Transverse colon (tissue), 4 donors: ENCODE results near the gene FBXL13. TPM values are rescaled to one million over a fixed set of nuclear protein-coding genes. Genes with fewer than 3 reads are reported as not detected.

Experiments
- DNase-seq: peaks from one replicate; pipeline ENCODE4 v3.0.0-alpha.2; 2019
- H3K27ac ChIP-seq, 4 donors: fragments of 200-600 bp; sonication (generic); 2 replicates each; pipeline ENCODE4 v1.5.1; 2016 to 2018; ENCODE audit warnings: inconsistent platforms in 4 of 4
- H3K27me3 ChIP-seq: fragments of 200-600 bp; sonication (generic); 2 replicates; pipeline ENCODE4 v1.5.1; 2017; ENCODE audit warnings: inconsistent platforms
- H3K36me3 ChIP-seq, 4 donors: fragments of 200-600 bp; sonication (generic); 2 replicates each; pipeline ENCODE4 v1.5.1; 2017 to 2019; ENCODE audit warnings: inconsistent platforms in 4 of 4
- H3K4me1 ChIP-seq, 4 donors: fragments of 200-600 bp; sonication (generic); 2 replicates each; pipeline ENCODE4 v1.5.1; 2017 to 2020; ENCODE audit warnings: inconsistent platforms in 4 of 4
- H3K4me3 ChIP-seq, 4 donors: fragments of 200-600 bp; sonication (generic); 1 replicate in 1 of 4; 2 replicates in 3 of 4; pipeline versions ENCODE4 v1.5.1 to v1.6.1; 2017 to 2019; ENCODE audit warnings: inconsistent platforms in 4 of 4
- H3K9me3 ChIP-seq, 2 donors: fragments of 200-600 bp; sonication (generic); 2 replicates each; pipeline ENCODE4 v1.5.1; 2017 to 2019; ENCODE audit warnings: inconsistent platforms in 2 of 2
- EP300 ChIP-seq: sonication (generic); formaldehyde crosslinking; IDR thresholded peaks from one replicate; pipeline ENCODE4 v1.6.1; 2017; ENCODE audit warnings: antibody characterized with exemption, low read depth
- POLR2A ChIP-seq: fragments of 450-650 bp; IDR thresholded peaks from one replicate; pipeline ENCODE4 v1.6.1; 2016; ENCODE audit warnings: antibody characterized with exemption, mild to moderate bottlenecking, moderate library complexity
- POLR2AphosphoS5 ChIP-seq, 3 donors: sonication (generic); formaldehyde crosslinking; IDR thresholded peaks; one replicate each; pipeline ENCODE4 v1.6.1; 2016; ENCODE audit warnings: antibody characterized with exemption in 3 of 3
- WGBS, 2 donors: methylation state at CpG; one replicate each; pipeline ENCODE4 v1.1.5; 2018; ENCODE audit warnings: low coverage in 1 of 2; 5-methylcytosine and 5-hydroxymethylcytosine counted together
- in situ Hi-C, 4 donors: fragments of 200-750 bp; cut with MboI; loops; one replicate each; pipeline versions ENCODE4 v1.15.0 to v1.15.1; 2017; ENCODE audit warnings: low sequenced_read_pairs in 3 of 4, low pct_ligation_motif_present in 1 of 4, low pct_unique_long_range_greater_than_20kb in 1 of 4
- intact Hi-C: fragments of 100-400 bp; cut with DNase I; formaldehyde crosslinking; loops from one replicate; pipeline ENCODE4 v1.15.1; 2023; ENCODE audit warnings: low total_unique reads
- total RNA-seq, 4 donors: library from RNA; depleted of rRNA; stranded (reverse); fragments of >200 nt; gene quantifications; one replicate each; pipeline ENCODE4 v1.1.0, GENCODE V29; 2016
- TF ChIP-seq, protein P1 (sequence below), 5 experiments: fragments of 200-600 bp in 3 of 5; fragments of 450-650 bp in 2 of 5; sonication (generic) in 3 of 5; IDR thresholded peaks; 1 replicate in 2 of 5; 2 replicates in 3 of 5; pipeline ENCODE4 v1.5.1; 2016 to 2017; ENCODE audit warnings: antibody characterized with exemption in 5 of 5, inconsistent platforms in 3 of 5, mild to moderate bottlenecking in 2 of 5, moderate library complexity in 1 of 5

The FBXL13 gene
- total RNA-seq, 4 donors from 2014 or later: 0.96 to 6.8 (median 1.9) TPM; not detected in 1

DNA sequence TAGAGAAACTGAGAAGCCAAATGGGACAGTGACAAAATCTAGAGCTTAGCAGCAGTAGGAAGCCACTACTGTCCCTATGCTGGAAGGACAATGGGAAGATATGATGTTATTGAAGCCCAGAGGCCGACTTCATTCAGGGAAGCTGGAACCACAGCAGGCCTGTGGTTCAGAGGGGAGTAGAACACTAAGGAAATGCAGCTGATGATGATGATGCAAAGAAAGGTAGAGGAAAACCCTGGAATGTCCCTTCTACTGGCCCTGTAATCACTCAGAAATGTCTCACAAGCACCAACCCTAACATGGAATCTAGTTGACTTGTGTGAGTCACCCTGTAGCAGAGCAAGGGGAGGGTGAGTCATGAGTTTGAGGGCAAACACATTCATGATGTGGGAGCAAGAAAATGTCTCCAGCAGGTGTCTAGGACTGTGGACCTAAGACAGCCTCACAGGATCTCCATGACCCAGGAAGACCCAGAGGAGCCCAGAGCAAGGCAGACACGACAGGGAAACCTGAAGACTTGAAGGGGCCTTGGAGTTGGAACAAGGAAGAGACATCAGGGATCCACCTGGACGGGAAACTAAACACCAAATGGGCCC lies 198.8 kb downstream of the FBXL13 start:
- in situ Hi-C loops: no loop called here
- H3K9me3 ChIP-seq: no peaks in the 10 kb centered on the region
- DNase-seq: no peak
- WGBS, 2 donors: 82 to 92% methylated on average over 2 to 3 of the region's 3 CpGs
- H3K27me3 ChIP-seq: no peaks in the 10 kb centered on the region
- H3K27ac ChIP-seq: no peak overlapping the region
- TF ChIP-seq, protein P1, sequence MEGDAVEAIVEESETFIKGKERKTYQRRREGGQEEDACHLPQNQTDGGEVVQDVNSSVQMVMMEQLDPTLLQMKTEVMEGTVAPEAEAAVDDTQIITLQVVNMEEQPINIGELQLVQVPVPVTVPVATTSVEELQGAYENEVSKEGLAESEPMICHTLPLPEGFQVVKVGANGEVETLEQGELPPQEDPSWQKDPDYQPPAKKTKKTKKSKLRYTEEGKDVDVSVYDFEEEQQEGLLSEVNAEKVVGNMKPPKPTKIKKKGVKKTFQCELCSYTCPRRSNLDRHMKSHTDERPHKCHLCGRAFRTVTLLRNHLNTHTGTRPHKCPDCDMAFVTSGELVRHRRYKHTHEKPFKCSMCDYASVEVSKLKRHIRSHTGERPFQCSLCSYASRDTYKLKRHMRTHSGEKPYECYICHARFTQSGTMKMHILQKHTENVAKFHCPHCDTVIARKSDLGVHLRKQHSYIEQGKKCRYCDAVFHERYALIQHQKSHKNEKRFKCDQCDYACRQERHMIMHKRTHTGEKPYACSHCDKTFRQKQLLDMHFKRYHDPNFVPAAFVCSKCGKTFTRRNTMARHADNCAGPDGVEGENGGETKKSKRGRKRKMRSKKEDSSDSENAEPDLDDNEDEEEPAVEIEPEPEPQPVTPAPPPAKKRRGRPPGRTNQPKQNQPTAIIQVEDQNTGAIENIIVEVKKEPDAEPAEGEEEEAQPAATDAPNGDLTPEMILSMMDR (IDR thresholded peaks at IDR 0.05): no peak
- TF ChIP-seq EP300: no peak
- TF ChIP-seq POLR2A: no peak
- TF ChIP-seq POLR2AphosphoS5 (IDR thresholded peaks at IDR 0.05): no peak
- intact Hi-C loops: no loop called here
- no peaks in the 10 kb centered on the region for H3K36me3 ChIP-seq
- no peak overlapping the region for H3K4me3 ChIP-seq
- H3K4me1 ChIP-seq: no peaks in the 10 kb centered on the region

DNA sequence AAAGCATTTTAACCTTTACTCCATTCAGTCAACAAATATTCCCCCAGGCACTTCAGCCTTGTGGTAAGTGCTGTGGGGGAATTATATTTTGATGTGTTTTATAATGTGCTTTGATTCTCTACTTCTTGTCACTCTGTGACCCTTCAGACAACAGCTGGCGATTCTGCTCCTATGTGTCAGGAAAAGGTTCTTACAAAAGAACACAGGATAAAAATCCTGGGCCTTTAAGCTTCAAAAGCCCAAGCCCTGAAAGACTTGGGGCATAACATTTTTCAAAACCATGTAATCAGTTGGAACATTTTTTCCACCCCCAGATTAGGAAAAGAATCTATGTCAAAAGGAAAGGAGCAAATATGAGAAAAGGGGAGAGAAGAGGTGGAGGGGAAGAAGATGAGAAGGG lies 199.6 kb downstream of the FBXL13 start:
- Histone ChIP-seq H3K4me1 (no peaks in the 10 kb centered on the region), H3K4me3 (no peak overlapping the region), H3K9me3 (no peaks in the 10 kb centered on the region), H3K36me3 (no peaks in the 10 kb centered on the region), H3K27ac (no peak overlapping the region), H3K27me3 (no peaks in the 10 kb centered on the region)
- TF ChIP-seq EP300: no peak
- TF ChIP-seq, protein P1 (IDR thresholded peaks at IDR 0.05): no peak
- no peak for TF ChIP-seq POLR2A
- TF ChIP-seq POLR2AphosphoS5 (IDR thresholded peaks at IDR 0.05): no peak
- intact Hi-C loops: no loop called here
- in situ Hi-C loops: no loop called here
- DNase-seq: no peak
- WGBS, 2 donors: 91 to 100% methylated on average over 1 of the region's 1 CpG

DNA sequence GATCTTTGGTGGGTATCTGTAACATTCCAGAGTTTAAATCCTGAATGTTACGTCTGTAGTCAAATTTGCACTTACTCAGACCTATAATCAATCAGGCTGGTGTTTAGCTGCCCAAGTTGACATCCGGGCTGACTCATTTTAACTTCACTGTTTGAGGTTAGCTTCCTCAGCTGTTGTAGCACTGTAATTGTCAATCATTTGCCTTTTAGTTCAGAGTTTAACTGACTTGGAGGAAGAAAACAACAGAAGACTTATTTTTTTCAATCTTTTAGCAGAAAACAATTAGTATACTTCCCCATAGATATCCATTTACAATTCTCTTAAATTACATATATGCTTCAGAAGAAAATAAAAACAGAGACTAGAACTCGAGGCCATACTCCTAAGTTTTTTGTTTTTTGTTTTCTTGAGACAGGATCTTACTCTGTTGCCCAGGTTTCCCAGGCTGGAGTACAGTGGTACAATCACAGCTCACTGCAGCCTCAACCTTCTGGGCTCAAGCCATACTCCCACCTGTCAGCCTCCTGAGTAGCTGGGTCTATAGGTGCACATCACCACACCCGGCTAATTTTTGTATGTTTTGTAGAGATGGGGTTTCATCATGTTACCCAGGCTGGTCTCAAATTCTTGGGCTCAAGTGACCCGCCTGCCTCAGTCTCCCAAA lies 200.3 kb downstream of the FBXL13 start:
- in situ Hi-C loops (no loop called here), intact Hi-C loops (no loop called here)
- WGBS, 2 donors: 74 to 81% methylated on average over 4 to 5 of the region's 5 CpGs
- Histone ChIP-seq H3K4me1 (no peaks in the 10 kb centered on the region), H3K4me3 (no peak overlapping the region), H3K9me3 (no peaks in the 10 kb centered on the region), H3K27ac (no peak overlapping the region), H3K27me3 (no peaks in the 10 kb centered on the region), H3K36me3 (no peaks in the 10 kb centered on the region)
- no peak for TF ChIP-seq POLR2A
- no peak for TF ChIP-seq POLR2AphosphoS5 (IDR thresholded peaks at IDR 0.05)
- TF ChIP-seq EP300: no peak
- DNase-seq: no peak

GRCh38 chr7:102873470-102874165 lies 201.0 kb downstream of the FBXL13 start:
- Histone ChIP-seq H3K27me3 (no peaks in the 10 kb centered on the region), H3K9me3 (no peaks in the 10 kb centered on the region), H3K27ac (no peak overlapping the region), H3K4me3 (no peak overlapping the region), H3K36me3 (no peaks in the 10 kb centered on the region), H3K4me1 (no peaks in the 10 kb centered on the region)
- intact Hi-C loops (no loop called here), in situ Hi-C loops (no loop called here)
- WGBS, 2 donors: 93 to 95% methylated on average over 4 of the region's 4 CpGs
- TF ChIP-seq, protein P1 (IDR thresholded peaks at IDR 0.05): no peak
- TF ChIP-seq EP300 (no peak), POLR2AphosphoS5 (IDR thresholded peaks at IDR 0.05) (no peak), POLR2A (no peak)
- DNase-seq: no peak
